Fibroblast of lung (primary cell): ENCODE data around the gene GINS3. TPM values are rescaled to one million over a fixed set of nuclear protein-coding genes. Genes with fewer than 3 reads are reported as not detected.

ENCODE experiments used
- DNase-seq, 2 donors: peaks; one replicate each; pipeline versions ENCODE4 v3.0.0 to v3.0.0-alpha.2; 2010; ENCODE audit warnings: low read depth in 2 of 2
- H2AFZ ChIP-seq: 2 replicates; pipeline ENCODE4 v1.5.1; 2012; ENCODE audit warnings: low read length, control low read depth, inconsistent platforms
- H3K27ac ChIP-seq: 2 replicates; pipeline ENCODE4 v1.5.1; 2011; ENCODE audit warnings: low read length, control low read depth; ENCODE audit not compliant: insufficient read depth
- H3K27me3 ChIP-seq: 2 replicates; pipeline ENCODE4 v1.5.1; 2011; ENCODE audit warnings: mild to moderate bottlenecking, low read length; ENCODE audit not compliant: control insufficient read depth, insufficient read depth
- H3K36me3 ChIP-seq: 2 replicates; pipeline ENCODE4 v1.5.1; 2011; ENCODE audit warnings: low read length; ENCODE audit not compliant: control insufficient read depth, insufficient read depth
- H3K4me1 ChIP-seq: 2 replicates; pipeline ENCODE4 v1.5.1; 2011; ENCODE audit warnings: low read length; ENCODE audit not compliant: control insufficient read depth, insufficient read depth; ENCODE audit errors: extremely low read depth
- H3K4me2 ChIP-seq: 2 replicates; pipeline ENCODE4 v1.5.1; 2011; ENCODE audit warnings: low read length, control low read depth; ENCODE audit not compliant: insufficient read depth; ENCODE audit errors: extremely low read depth
- H3K4me3 ChIP-seq, 4 experiments: fragments of 200-600 bp in 1 of 4; sonication (generic) in 1 of 4; replicated peaks in 1 of 4; 2 replicates each; pipeline ENCODE4 v1.5.1; 2011 to 2016; ENCODE audit warnings: low read length in 4 of 4, low read depth in 3 of 4, mild to moderate bottlenecking in 3 of 4, control low read depth in 2 of 4, inconsistent platforms in 1 of 4, mixed read lengths in 1 of 4; ENCODE audit not compliant: insufficient read depth in 1 of 4; ENCODE audit errors: control extremely low read depth in 1 of 4
- H3K79me2 ChIP-seq: 2 replicates; pipeline ENCODE4 v1.5.1; 2012; ENCODE audit warnings: mild to moderate bottlenecking, low read length, inconsistent platforms; ENCODE audit not compliant: control insufficient read depth, insufficient read depth
- H3K9ac ChIP-seq: 2 replicates; pipeline ENCODE4 v1.5.1; 2011; ENCODE audit warnings: mild to moderate bottlenecking, low read length, control low read depth; ENCODE audit not compliant: insufficient read depth
- H3K9me3 ChIP-seq: 2 replicates; pipeline ENCODE4 v1.5.1; 2012; ENCODE audit warnings: low read depth, low read length; ENCODE audit not compliant: control insufficient read depth, insufficient read depth
- H4K20me1 ChIP-seq: 2 replicates; pipeline ENCODE4 v1.5.1; 2011; ENCODE audit warnings: low read length; ENCODE audit not compliant: control insufficient read depth, insufficient read depth; ENCODE audit errors: extremely low read depth
- EZH2 ChIP-seq: IDR thresholded peaks from 2 replicates; pipeline ENCODE4 v1.5.1; 2012; ENCODE audit warnings: low read length, control low read depth, mild to moderate bottlenecking; ENCODE audit errors: missing control alignments
- polyA plus RNA-seq, 2 donors: library from polyadenylated mRNA; depleted of rRNA in 1 of 2; stranded (reverse) in 1 of 2; unstranded in 1 of 2; fragments of >200 nt; gene quantifications; 2 replicates each; pipeline ENCODE4 v1.2.1, GENCODE V29; 2011 to 2012; ENCODE audit warnings: missing spikeins in 1 of 2
- total RNA-seq: library from RNA; depleted of rRNA; stranded (reverse); fragments of >200 nt; gene quantifications from 2 replicates; pipeline ENCODE4 v1.2.1, GENCODE V29; 2014
- TF ChIP-seq, protein P1 (sequence below), 2 donors: IDR thresholded peaks in 1 of 2; conservative IDR thresholded peaks in 1 of 2; 1 replicate in 1 of 2; 2 replicates in 1 of 2; pipeline ENCODE4 v1.5.1; 2011 to 2012; ENCODE audit warnings: low read length in 2 of 2, control low read depth in 1 of 2, inconsistent platforms in 1 of 2, low read depth in 1 of 2, mild to moderate bottlenecking in 1 of 2

Gene GINS3
- total and polyA plus RNA-seq, 2 donors (not counting 1 experiment from before 2014, with no cell fraction given): 1.8 to 5.9 TPM

- H4K20me1 ChIP-seq: no peaks in the 10 kb centered on the region
- no peaks in the 10 kb centered on the region for H3K9me3 ChIP-seq
- no peak for TF ChIP-seq EZH2
- DNase-seq: no peak
- H2AFZ ChIP-seq: no peak overlapping the region
- H3K4me2 ChIP-seq: no peak overlapping the region
- no peaks in the 10 kb centered on the region for H3K36me3 ChIP-seq
- H3K9ac ChIP-seq: no peak overlapping the region
- no peaks in the 10 kb centered on the region for H3K27me3 ChIP-seq
- no peak overlapping the region for H3K4me3 ChIP-seq
- no peaks in the 10 kb centered on the region for H3K4me1 ChIP-seq
- H3K79me2 ChIP-seq: no peaks in the 10 kb centered on the region
- H3K27ac ChIP-seq: no peak overlapping the region
These were observed 28.8 kb downstream of the GINS3 start for GRCh38 chr16:58421059-58421458.

DNA sequence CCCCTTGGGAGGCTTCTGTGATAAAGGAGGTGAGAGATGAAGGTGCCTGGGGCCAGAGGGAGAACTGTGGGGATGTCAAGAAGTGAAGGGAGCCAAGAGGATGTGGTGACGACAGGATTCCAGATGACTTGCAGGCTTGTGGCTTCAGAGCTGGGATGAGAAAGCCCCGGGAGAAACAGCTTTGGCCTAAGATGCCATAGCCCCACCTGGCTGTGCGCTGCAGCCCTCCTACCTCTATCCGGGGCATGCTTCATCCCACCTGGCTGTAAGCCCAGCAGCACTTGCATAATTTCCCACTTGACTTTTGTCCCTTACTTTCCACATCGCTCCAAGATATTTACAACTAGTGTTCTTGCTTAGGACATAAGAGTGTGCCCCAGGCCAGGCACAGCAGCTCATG lies 29.3 kb downstream of the GINS3 start:
- TF ChIP-seq, protein P1, sequence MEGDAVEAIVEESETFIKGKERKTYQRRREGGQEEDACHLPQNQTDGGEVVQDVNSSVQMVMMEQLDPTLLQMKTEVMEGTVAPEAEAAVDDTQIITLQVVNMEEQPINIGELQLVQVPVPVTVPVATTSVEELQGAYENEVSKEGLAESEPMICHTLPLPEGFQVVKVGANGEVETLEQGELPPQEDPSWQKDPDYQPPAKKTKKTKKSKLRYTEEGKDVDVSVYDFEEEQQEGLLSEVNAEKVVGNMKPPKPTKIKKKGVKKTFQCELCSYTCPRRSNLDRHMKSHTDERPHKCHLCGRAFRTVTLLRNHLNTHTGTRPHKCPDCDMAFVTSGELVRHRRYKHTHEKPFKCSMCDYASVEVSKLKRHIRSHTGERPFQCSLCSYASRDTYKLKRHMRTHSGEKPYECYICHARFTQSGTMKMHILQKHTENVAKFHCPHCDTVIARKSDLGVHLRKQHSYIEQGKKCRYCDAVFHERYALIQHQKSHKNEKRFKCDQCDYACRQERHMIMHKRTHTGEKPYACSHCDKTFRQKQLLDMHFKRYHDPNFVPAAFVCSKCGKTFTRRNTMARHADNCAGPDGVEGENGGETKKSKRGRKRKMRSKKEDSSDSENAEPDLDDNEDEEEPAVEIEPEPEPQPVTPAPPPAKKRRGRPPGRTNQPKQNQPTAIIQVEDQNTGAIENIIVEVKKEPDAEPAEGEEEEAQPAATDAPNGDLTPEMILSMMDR (conservative IDR thresholded peaks at IDR 0.05 in 1 of 2, IDR thresholded peaks at IDR 0.05 in 1 of 2; ENCODE audit: low read depth in 1 of 2, low read length in 2 of 2): no peak
- no peak for TF ChIP-seq EZH2
- no peaks in the 10 kb centered on the region for H4K20me1 ChIP-seq
- no peak overlapping the region for H2AFZ ChIP-seq
- H3K27ac ChIP-seq: no peak overlapping the region
- no peak overlapping the region for H3K4me3 ChIP-seq
- no peaks in the 10 kb centered on the region for H3K9me3 ChIP-seq
- H3K4me1 ChIP-seq: no peaks in the 10 kb centered on the region
- H3K36me3 ChIP-seq: no peaks in the 10 kb centered on the region
- H3K9ac ChIP-seq: no peak overlapping the region
- no peak overlapping the region for H3K4me2 ChIP-seq
- H3K79me2 ChIP-seq: no peaks in the 10 kb centered on the region
- peak in 1 of 2 donors; percentile 81 for DNase-seq
- H3K27me3 ChIP-seq: no peaks in the 10 kb centered on the region

- no peaks in the 10 kb centered on the region for H3K4me1 ChIP-seq
- no peak for DNase-seq
- TF ChIP-seq, protein P1 (conservative IDR thresholded peaks at IDR 0.05 in 1 of 2, IDR thresholded peaks at IDR 0.05 in 1 of 2; ENCODE audit: low read depth in 1 of 2, low read length in 2 of 2): no peak
- no peak for TF ChIP-seq EZH2
- H3K4me3 ChIP-seq: no peak overlapping the region
- H3K27me3 ChIP-seq: no peaks in the 10 kb centered on the region
- no peaks in the 10 kb centered on the region for H3K9me3 ChIP-seq
- no peak overlapping the region for H2AFZ ChIP-seq
- no peaks in the 10 kb centered on the region for H3K79me2 ChIP-seq
- H3K4me2 ChIP-seq: no peak overlapping the region
- no peaks in the 10 kb centered on the region for H4K20me1 ChIP-seq
- H3K9ac ChIP-seq: no peak overlapping the region
- H3K27ac ChIP-seq: no peak overlapping the region
- no peaks in the 10 kb centered on the region for H3K36me3 ChIP-seq
These were observed 30.5 kb downstream of the GINS3 start for GRCh38 chr16:58422809-58423208.
